ENCODE data around the gene STAMBPL1.

- TF ChIP-seq, protein P1, sequence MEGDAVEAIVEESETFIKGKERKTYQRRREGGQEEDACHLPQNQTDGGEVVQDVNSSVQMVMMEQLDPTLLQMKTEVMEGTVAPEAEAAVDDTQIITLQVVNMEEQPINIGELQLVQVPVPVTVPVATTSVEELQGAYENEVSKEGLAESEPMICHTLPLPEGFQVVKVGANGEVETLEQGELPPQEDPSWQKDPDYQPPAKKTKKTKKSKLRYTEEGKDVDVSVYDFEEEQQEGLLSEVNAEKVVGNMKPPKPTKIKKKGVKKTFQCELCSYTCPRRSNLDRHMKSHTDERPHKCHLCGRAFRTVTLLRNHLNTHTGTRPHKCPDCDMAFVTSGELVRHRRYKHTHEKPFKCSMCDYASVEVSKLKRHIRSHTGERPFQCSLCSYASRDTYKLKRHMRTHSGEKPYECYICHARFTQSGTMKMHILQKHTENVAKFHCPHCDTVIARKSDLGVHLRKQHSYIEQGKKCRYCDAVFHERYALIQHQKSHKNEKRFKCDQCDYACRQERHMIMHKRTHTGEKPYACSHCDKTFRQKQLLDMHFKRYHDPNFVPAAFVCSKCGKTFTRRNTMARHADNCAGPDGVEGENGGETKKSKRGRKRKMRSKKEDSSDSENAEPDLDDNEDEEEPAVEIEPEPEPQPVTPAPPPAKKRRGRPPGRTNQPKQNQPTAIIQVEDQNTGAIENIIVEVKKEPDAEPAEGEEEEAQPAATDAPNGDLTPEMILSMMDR (IDR thresholded peaks at IDR 0.05; ENCODE audit: extremely low read depth in 1 of 2, insufficient read depth in 1 of 2, low read depth in 1 of 2, low read length in 2 of 2), result no peak
- no peak for TF ChIP-seq EZH2 (IDR thresholded peaks at IDR 0.05; ENCODE audit: borderline replicate concordance, low read depth, low read length, severe bottlenecking)
- no peak for TF ChIP-seq MYC (IDR thresholded peaks at IDR 0.05; ENCODE audit: low read depth, low read length)
- TF ChIP-seq POLR2A (IDR thresholded peaks at IDR 0.05; ENCODE audit: low read depth, low read length), result no peak
- TF ChIP-seq, protein P2, sequence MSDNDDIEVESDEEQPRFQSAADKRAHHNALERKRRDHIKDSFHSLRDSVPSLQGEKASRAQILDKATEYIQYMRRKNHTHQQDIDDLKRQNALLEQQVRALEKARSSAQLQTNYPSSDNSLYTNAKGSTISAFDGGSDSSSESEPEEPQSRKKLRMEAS (IDR thresholded peaks at IDR 0.05; ENCODE audit: insufficient read depth, insufficient read length), result no peak
- TF ChIP-seq POLR2AphosphoS5 (IDR thresholded peaks at IDR 0.05; ENCODE audit: insufficient read depth, low read depth, low read length), result no peak
Observed at GRCh38 chr10:88971221-88972061, 91.4 kb downstream of the STAMBPL1 start.

Data from endothelial cell of umbilical vein (primary cell).